Activated CD4-positive, alpha-beta T cell treated with anti-CD3 and anti-CD28 coated beads, Interleukin-2, amount 10 ng/mL, durations not matched to agents 7 days and 5 days (primary cell): Measurements from ENCODE around the gene LTV1. TPM values are rescaled to one million over a fixed set of nuclear protein-coding genes. Genes with fewer than 3 reads are reported as not detected.
"Not testable (repeated sequence)": the region's sequence is repeated elsewhere in the genome, so short reads cannot be mapped to it uniquely, and the experiment has no call there.

Experiments
- CTCF ChIA-PET: fragments of 350-600 bp; sonication (Branson Sonifier 250); formaldehyde crosslinking; loops from one replicate; lab custom pipeline; 2021; ENCODE audit warnings: antibody characterized with exemption; lab: Charles Lee
- POLR2A ChIA-PET: fragments of 350-600 bp; sonication (Branson Sonifier 250); formaldehyde crosslinking; loops from one replicate; lab custom pipeline; 2021; ENCODE audit warnings: antibody characterized with exemption; lab: Charles Lee
- DNase-seq: peaks from one replicate; pipeline ENCODE4 v3.0.0-alpha.2; 2020
- H3K27ac Mint-ChIP-seq: one replicate; pipeline ENCODE4 v1.8.0; 2021; ENCODE audit warnings: mild to moderate bottlenecking, moderate library complexity, mixed read lengths
- H3K27me3 Mint-ChIP-seq: one replicate; pipeline ENCODE4 v1.8.0; 2021; ENCODE audit warnings: mixed read lengths
- H3K36me3 Mint-ChIP-seq: one replicate; pipeline ENCODE4 v1.8.0; 2021; ENCODE audit warnings: low read depth, mixed read lengths
- H3K4me1 Mint-ChIP-seq: one replicate; pipeline ENCODE4 v1.8.0; 2021; ENCODE audit warnings: mixed read lengths
- H3K4me3 Mint-ChIP-seq: one replicate; pipeline ENCODE4 v1.8.0; 2021; ENCODE audit warnings: mild to moderate bottlenecking, moderate library complexity, mixed read lengths
- H3K9me3 Mint-ChIP-seq: one replicate; pipeline ENCODE4 v1.8.0; 2021; ENCODE audit warnings: mixed read lengths
- total RNA-seq, 2 experiments: library from RNA; stranded (reverse); gene quantifications; one replicate each; pipeline ENCODE4 v1.2.3, GENCODE V29; 2021

LTV1 gene
- 10 to 100 TPM; 23.7 to 25.1 TPM for total RNA-seq

- ChIA-PET CTCF (interaction anchor here (0.8 to 1.9 kb wide), 9 partner anchors 17 to 332 kb away, joined by 3 to 7 read pairs (median 4); partner anchors contain the start of genes FUCA2 and ZC2HC1B), POLR2A (interaction anchor here (1.0 to 1.8 kb wide), 2 partner anchors 30 to 305 kb away, joined by 3 to 5 read pairs; no protein-coding TSS in a partner anchor)
- H3K4me1 Mint-ChIP-seq, result peaks cover 20% of the 10 kb centered on the region
- peaks cover 31% of the 10 kb centered on the region for H3K36me3 Mint-ChIP-seq
- no peaks in the 10 kb centered on the region for H3K27me3 Mint-ChIP-seq
- H3K27ac Mint-ChIP-seq, result peak within 1 kb of the TSS; percentile 96
- peak within 1 kb of the TSS; percentile 94 for H3K4me3 Mint-ChIP-seq
- no peaks in the 10 kb centered on the region for H3K9me3 Mint-ChIP-seq
- DNase-seq, result peak; percentile 95
These were observed at the start of gene LTV1 for GRCh38 chr6:143842902-143843676. LTV1 (plus strand) TSS chr6:143843338; CDS start chr6:143843478, 140 bp downstream.

- CTCF ChIA-PET, POLR2A ChIA-PET, H3K27me3 Mint-ChIP-seq, H3K4me1 Mint-ChIP-seq, H3K27ac Mint-ChIP-seq, H3K4me3 Mint-ChIP-seq, DNase-seq: not testable (repeated sequence)
- peaks cover 49% of the 10 kb centered on the region for H3K36me3 Mint-ChIP-seq
- peaks cover 18% of the 10 kb centered on the region for H3K9me3 Mint-ChIP-seq
These were observed 46.6 kb upstream of the LTV1 start for GRCh38 chr6:143796551-143796950.

- CTCF ChIA-PET, H3K27me3 Mint-ChIP-seq, H3K27ac Mint-ChIP-seq, H3K4me1 Mint-ChIP-seq, POLR2A ChIA-PET, DNase-seq, H3K4me3 Mint-ChIP-seq: not testable (repeated sequence)
- peaks cover 20% of the 10 kb centered on the region for H3K9me3 Mint-ChIP-seq
- peaks cover 44% of the 10 kb centered on the region for H3K36me3 Mint-ChIP-seq
These were observed 44.7 kb upstream of the LTV1 start for GRCh38 chr6:143798487-143798886.

- no peak overlapping the region for H3K27ac Mint-ChIP-seq
- peaks cover 8% of the 10 kb centered on the region for H3K4me1 Mint-ChIP-seq
- ChIA-PET POLR2A (no interaction called here), CTCF (interaction anchor here (0.6 to 1.4 kb wide), 3 partner anchors 8 to 84 kb away, joined by 4 read pairs; partner anchors contain the start of gene LTV1)
- H3K36me3 Mint-ChIP-seq, result peaks cover 45% of the 10 kb centered on the region
- no peak for DNase-seq
- H3K9me3 Mint-ChIP-seq, result peaks cover 20% of the 10 kb centered on the region
- no peaks in the 10 kb centered on the region for H3K27me3 Mint-ChIP-seq
- no peak overlapping the region for H3K4me3 Mint-ChIP-seq
These were observed 40.1 kb upstream of the LTV1 start for GRCh38 chr6:143802833-143803565.

GRCh38 chr6:143803769-143804568 lies 39.2 kb upstream of the LTV1 start:
- H3K36me3 Mint-ChIP-seq, result peaks cover 37% of the 10 kb centered on the region
- no peak overlapping the region for H3K4me3 Mint-ChIP-seq
- H3K27me3 Mint-ChIP-seq, result no peaks in the 10 kb centered on the region
- CTCF ChIA-PET, result interaction anchor here (0.9 kb wide), 1 partner anchor 9 kb away, joined by 4 read pairs; no protein-coding TSS in a partner anchor
- POLR2A ChIA-PET, result no interaction called here
- no peak for DNase-seq
- H3K4me1 Mint-ChIP-seq, result peaks cover 8% of the 10 kb centered on the region
- H3K27ac Mint-ChIP-seq, result no peak overlapping the region
- peaks cover 19% of the 10 kb centered on the region for H3K9me3 Mint-ChIP-seq

- H3K4me3 Mint-ChIP-seq, result no peak overlapping the region
- H3K27me3 Mint-ChIP-seq, result no peaks in the 10 kb centered on the region
- peaks cover 30% of the 10 kb centered on the region for H3K36me3 Mint-ChIP-seq
- no peak overlapping the region for H3K27ac Mint-ChIP-seq
- H3K4me1 Mint-ChIP-seq, result peaks cover 8% of the 10 kb centered on the region
- CTCF ChIA-PET, result no interaction called here
- no peak for DNase-seq
- POLR2A ChIA-PET, result no interaction called here
- H3K9me3 Mint-ChIP-seq, result peaks cover 10% of the 10 kb centered on the region
These were observed 38.3 kb upstream of the LTV1 start for GRCh38 chr6:143804835-143805239.

- no peak overlapping the region for H3K4me3 Mint-ChIP-seq
- CTCF ChIA-PET, result interaction anchor here (0.6 to 2.6 kb wide), 3 partner anchors 13 to 37 kb away, joined by 3 to 8 read pairs (median 3); partner anchors contain the start of gene LTV1
- no peaks in the 10 kb centered on the region for H3K27me3 Mint-ChIP-seq
- peaks cover 8% of the 10 kb centered on the region for H3K4me1 Mint-ChIP-seq
- DNase-seq, result peak; percentile 23
- H3K9me3 Mint-ChIP-seq, result peaks cover 2% of the 10 kb centered on the region
- POLR2A ChIA-PET, result no interaction called here
- no peak overlapping the region for H3K27ac Mint-ChIP-seq
- peaks cover 22% of the 10 kb centered on the region for H3K36me3 Mint-ChIP-seq
These were observed 36.6 kb upstream of the LTV1 start for GRCh38 chr6:143806282-143807102.

GRCh38 chr6:143807103-143807772 lies 35.9 kb upstream of the LTV1 start:
- ChIA-PET CTCF (interaction anchor here (1.1 to 2.6 kb wide), 2 partner anchors 16 to 36 kb away, joined by 3 to 8 read pairs; partner anchors contain the start of gene LTV1), POLR2A (no interaction called here)
- H3K27me3 Mint-ChIP-seq, result no peaks in the 10 kb centered on the region
- no peak for DNase-seq
- no peak overlapping the region for H3K27ac Mint-ChIP-seq
- H3K9me3 Mint-ChIP-seq, result peaks cover 2% of the 10 kb centered on the region
- H3K36me3 Mint-ChIP-seq, result peaks cover 16% of the 10 kb centered on the region
- no peak overlapping the region for H3K4me3 Mint-ChIP-seq
- H3K4me1 Mint-ChIP-seq, result peaks cover 8% of the 10 kb centered on the region

- Mint-ChIP-seq H3K9me3 (no peaks in the 10 kb centered on the region), H3K27me3 (no peaks in the 10 kb centered on the region), H3K4me1 (peaks cover 4% of the 10 kb centered on the region), H3K36me3 (peaks cover 8% of the 10 kb centered on the region), H3K4me3 (no peak overlapping the region), H3K27ac (no peak overlapping the region)
- ChIA-PET POLR2A (no interaction called here), CTCF (no interaction called here)
- DNase-seq, result no peak
These were observed 32.4 kb upstream of the LTV1 start for GRCh38 chr6:143810745-143811144.

GRCh38 chr6:143811501-143812157 lies 31.5 kb upstream of the LTV1 start:
- Mint-ChIP-seq H3K4me1 (no peaks in the 10 kb centered on the region), H3K9me3 (no peaks in the 10 kb centered on the region), H3K36me3 (peaks cover 11% of the 10 kb centered on the region), H3K27ac (no peak overlapping the region), H3K4me3 (no peak overlapping the region), H3K27me3 (no peaks in the 10 kb centered on the region)
- no peak for DNase-seq
- ChIA-PET CTCF (no interaction called here), POLR2A (no interaction called here)

GRCh38 chr6:143817621-143818020 lies 25.5 kb upstream of the LTV1 start:
- POLR2A ChIA-PET, result no interaction called here
- no peak overlapping the region for H3K27ac Mint-ChIP-seq

More at GRCh38 chr6:143817621-143818020, 25.5 kb upstream of the LTV1 start:
- H3K27me3 Mint-ChIP-seq, result no peaks in the 10 kb centered on the region
- no peaks in the 10 kb centered on the region for H3K4me1 Mint-ChIP-seq
- peaks cover 4% of the 10 kb centered on the region for H3K36me3 Mint-ChIP-seq
- no peaks in the 10 kb centered on the region for H3K9me3 Mint-ChIP-seq
- no peak overlapping the region for H3K4me3 Mint-ChIP-seq
- DNase-seq, result no peak
- CTCF ChIA-PET, result interaction anchor here (0.7 to 1.3 kb wide), 2 partner anchors 11 to 76 kb away, joined by 3 to 4 read pairs; no protein-coding TSS in a partner anchor
